HepG2 (cell line): ENCODE data around the gene SPPL3. TPM values are rescaled to one million over a fixed set of nuclear protein-coding genes. Genes with fewer than 3 reads are reported as not detected.
A peak's percentile ranks its signal among the peaks of the same experiment; 100 is the strongest.

ENCODE experiments used
- ATAC-seq: fragments of 200-7000 bp; cut with Tn5 transposase; 3 replicates; pipeline ENCODE4 v1.9.1; 2020; ENCODE audit warnings: mild to moderate bottlenecking, moderate library complexity
- BruUV-seq: library from RNA; stranded (reverse); fragments of 400-500 nt; replicated peaks from 2 replicates; lab custom pipeline; 2021; lab: Mats Ljungman, UMichigan
- CTCF ChIA-PET: fragments of 300-600 bp; formaldehyde crosslinking; extraction: SDS; loops from one replicate; lab custom pipeline; 2021; ENCODE audit warnings: low total read pairs, inconsistent platforms, low intra/inter-chr PET ratio; lab: Yijun Ruan, JAX
- POLR2A ChIA-PET: fragments of 350-600 bp; sonication (Branson Sonifier 250); formaldehyde crosslinking; loops from one replicate; lab custom pipeline; 2020; ENCODE audit warnings: antibody characterized with exemption, inconsistent platforms; lab: Yijun Ruan, JAX
- DNase-seq: peaks from one replicate; pipeline ENCODE4 v3.0.0-alpha.2; 2015; ENCODE audit warnings: low spot score
- FAIRE-seq: peaks from 3 replicates; lab custom pipeline; 2011; peaks lifted over from hg19 to GRCh38; lab: Jason Lieb, UNC
- H2AFZ ChIP-seq: one replicate; pipeline ENCODE4 v1.6.1; 2011; ENCODE audit warnings: low read length, inconsistent platforms
- H3K27ac ChIP-seq: fragments of 300-600 bp; 3 replicates; pipeline ENCODE4 v1.8.0; 2011; ENCODE audit warnings: mixed run types, mild to moderate bottlenecking, mixed read lengths, low read length, inconsistent platforms; ENCODE audit not compliant: insufficient read depth; ENCODE audit errors: extremely low read length
- H3K27me3 ChIP-seq, 2 experiments: fragments of 200-600 bp in 1 of 2; 2 replicates in 1 of 2; 3 replicates in 1 of 2; pipeline versions ENCODE4 v1.6.0 to v1.8.0; 2011; ENCODE audit warnings: low read length in 2 of 2, mild to moderate bottlenecking in 2 of 2, moderate library complexity in 2 of 2, inconsistent platforms in 1 of 2; ENCODE audit not compliant: insufficient read depth in 2 of 2, control insufficient read depth in 1 of 2
- H3K36me3 ChIP-seq, 2 experiments: fragments of 200-600 bp in 1 of 2; replicated peaks in 1 of 2; 2 replicates in 1 of 2; 3 replicates in 1 of 2; pipeline versions ENCODE4 v1.5.1 to v1.8.0; 2011; ENCODE audit warnings: low read length in 2 of 2, inconsistent platforms in 1 of 2; ENCODE audit not compliant: insufficient read depth in 2 of 2, control insufficient read depth in 1 of 2
- H3K4me1 ChIP-seq: 2 replicates; pipeline ENCODE4 v1.5.1; 2012; ENCODE audit warnings: low read length, inconsistent platforms; ENCODE audit not compliant: insufficient read depth
- H3K4me2 ChIP-seq: 2 replicates; pipeline ENCODE4 v1.6.0; 2011; ENCODE audit warnings: low read depth, low read length, inconsistent platforms
- H3K4me3 ChIP-seq, 3 experiments: fragments of 200-600 bp in 1 of 3; sonication (generic), shearing (Covaris generic) in 1 of 3; replicated peaks in 1 of 3; 2 replicates each; pipeline ENCODE4 v1.5.1; 2011 to 2016; ENCODE audit warnings: low read length in 3 of 3, inconsistent platforms in 2 of 3, low read depth in 2 of 3, mild to moderate bottlenecking in 2 of 3, control low read depth in 1 of 3, mixed read lengths in 1 of 3; ENCODE audit not compliant: insufficient read depth in 1 of 3
- H3K79me2 ChIP-seq: one replicate; pipeline ENCODE4 v1.6.1; 2011; ENCODE audit warnings: low read length, inconsistent platforms; ENCODE audit not compliant: insufficient read depth
- H3K9ac ChIP-seq: 2 replicates; pipeline ENCODE4 v1.6.0; 2011; ENCODE audit warnings: mild to moderate bottlenecking, low read depth, low read length, inconsistent platforms; ENCODE audit not compliant: insufficient read depth
- H3K9me3 ChIP-seq: 2 replicates; pipeline ENCODE4 v1.5.1; 2012; ENCODE audit warnings: mild to moderate bottlenecking, low read length
- H4K20me1 ChIP-seq: 2 replicates; pipeline ENCODE4 v1.6.0; 2011; ENCODE audit warnings: inconsistent platforms, mild to moderate bottlenecking, low read length, moderate library complexity; ENCODE audit not compliant: insufficient read depth
- CEBPB ChIP-seq: IDR thresholded peaks from 2 replicates; pipeline ENCODE4 v1.6.1; 2011; ENCODE audit warnings: low read depth, low read length, improper control_type of control experiment, borderline replicate concordance
- FOXK1 ChIP-seq: sonication (generic); formaldehyde crosslinking; IDR thresholded peaks from 2 replicates; pipeline ENCODE4 v1.4.0; 2020; ENCODE audit warnings: low read depth, missing genetic modification reagents, borderline replicate concordance
- TFDP1 ChIP-seq: IDR thresholded peaks from 2 replicates; pipeline ENCODE4 v1.6.1; 2016; ENCODE audit warnings: missing compliant biosample characterization, missing genetic modification reagents, borderline replicate concordance
- U2AF1 ChIP-seq: fragments of 200-400 bp; formaldehyde crosslinking; optimal IDR thresholded peaks from 2 replicates; pipeline ENCODE3; 2017; ENCODE audit warnings: mild to moderate bottlenecking, low read depth, low read length
- ZNF550 ChIP-seq: sonication (generic); formaldehyde crosslinking; IDR thresholded peaks from 2 replicates; pipeline ENCODE4 v1.4.0; 2020; ENCODE audit warnings: mild to moderate bottlenecking, missing genetic modification reagents, borderline replicate concordance
- WGBS: methylation state at CpG from one replicate; pipeline ENCODE4 v1.1.6; 2017; ENCODE audit warnings: low lambda C conversion rate; 5-methylcytosine and 5-hydroxymethylcytosine counted together
- in situ Hi-C: cut with HindIII; loops from 2 replicates; pipeline ENCODE4 v1.10.0; 2017; ENCODE audit warnings: low pct_unique_long_range_greater_than_20kb; ENCODE audit not compliant: extremely low pct_ligation_motif_present
- intact Hi-C: fragments of 100-400 bp; cut with micrococcal nuclease; formaldehyde crosslinking; loops from one replicate; pipeline ENCODE4 v1.10.0; 2022; ENCODE audit not compliant: unreplicated experiment
- polyA plus RNA-seq, 8 experiments: library from polyadenylated mRNA; depleted of rRNA in 3 of 8; stranded (reverse) in 7 of 8; unstranded in 1 of 8; fragments of >200 nt; fragmentation: Illumina TruSeq in 4 of 8; extraction: Trizol in 4 of 8; gene quantifications; 2 replicates each; pipeline versions ENCODE4 v1.2.1 to v1.2.3, GENCODE V29; 2011 to 2016; ENCODE audit warnings: low read depth in 4 of 8, missing spikeins in 1 of 8, mixed read lengths in 1 of 8; ENCODE audit not compliant: insufficient read depth in 1 of 8
- total RNA-seq, 5 experiments: library from RNA; depleted of rRNA; stranded (reverse); fragments of >200 nt; fragmentation: Illumina TruSeq; extraction: Trizol; gene quantifications; 2 replicates each; pipeline ENCODE4 v1.2.3, GENCODE V29; 2016; ENCODE audit warnings: low read depth in 1 of 5

Gene SPPL3
- total and polyA plus RNA-seq, 2 of the 13 experiments (the other 11 are each of a cell fraction or from before 2014, with no cell fraction given) = 8.9 to 9.1 TPM

GRCh38 chr12:120722784-120723183, 181.4 kb downstream of the SPPL3 start:
- H4K20me1 ChIP-seq = no peaks in the 10 kb centered on the region
- in situ Hi-C loops = no loop called here
- peaks cover 47% of the 10 kb centered on the region for H3K4me1 ChIP-seq
- 0 out of 2 replicates have a peak, but pooled peaks have one; percentile 6 for TF ChIP-seq CEBPB
- no peak for TF ChIP-seq FOXK1
- no peak overlapping the region for H3K27ac ChIP-seq
- H3K4me3 ChIP-seq = no peak overlapping the region
- 100% methylated on average over 2 of the region's 2 CpGs for WGBS
- intact Hi-C loops = no loop called here
- no peak overlapping the region for H3K9ac ChIP-seq
- POLR2A ChIA-PET = no interaction called here
- H3K79me2 ChIP-seq = peaks cover 8% of the 10 kb centered on the region
- H2AFZ ChIP-seq = no peak overlapping the region
- H3K9me3 ChIP-seq = no peaks in the 10 kb centered on the region
- no peaks in the 10 kb centered on the region for H3K27me3 ChIP-seq
- BruUV-seq = no TSS peak
- FAIRE-seq (no peak), DNase-seq (no peak), ATAC-seq (no peak)
- H3K4me2 ChIP-seq = no peak overlapping the region
- H3K36me3 ChIP-seq = peaks cover 7 to 40% of the 10 kb centered on the region in 2 experiments
- CTCF ChIA-PET = no interaction called here

- H3K9ac ChIP-seq = no peak overlapping the region
- no peak for TF ChIP-seq ZNF550 (CRISPR knock-in tag)
- no peak for TF ChIP-seq U2AF1
- TF ChIP-seq TFDP1 (CRISPR knock-in tag) = no peak
- FAIRE-seq (no peak), DNase-seq (no peak), ATAC-seq (no peak)
- no peaks in the 10 kb centered on the region for H3K27me3 ChIP-seq
- no peak overlapping the region for H3K27ac ChIP-seq
- H3K4me1 ChIP-seq = peaks cover 38% of the 10 kb centered on the region
- no peak overlapping the region for H3K4me2 ChIP-seq
- ChIA-PET POLR2A (no interaction called here), CTCF (no interaction called here)
- in situ Hi-C loops (no loop called here), intact Hi-C loops (no loop called here)
- H2AFZ ChIP-seq = no peak overlapping the region
- no TSS peak for BruUV-seq
- no peaks in the 10 kb centered on the region for H4K20me1 ChIP-seq
- peaks cover 8% of the 10 kb centered on the region for H3K79me2 ChIP-seq
- 100% methylated on average over 3 of the region's 3 CpGs for WGBS
- no peak overlapping the region for H3K4me3 ChIP-seq
- peaks cover 7 to 44% of the 10 kb centered on the region in 2 experiments for H3K36me3 ChIP-seq
- no peaks in the 10 kb centered on the region for H3K9me3 ChIP-seq
Observed at GRCh38 chr12:120721866-120722265, 182.3 kb downstream of the SPPL3 start.
